ENCODE results near the gene GLT6D1. TPM values are rescaled to one million over a fixed set of nuclear protein-coding genes. Genes with fewer than 3 reads are reported as not detected.

Gene GLT6D1
- total RNA-seq, 1 experiment from 2014 or later = not detected

DNA sequence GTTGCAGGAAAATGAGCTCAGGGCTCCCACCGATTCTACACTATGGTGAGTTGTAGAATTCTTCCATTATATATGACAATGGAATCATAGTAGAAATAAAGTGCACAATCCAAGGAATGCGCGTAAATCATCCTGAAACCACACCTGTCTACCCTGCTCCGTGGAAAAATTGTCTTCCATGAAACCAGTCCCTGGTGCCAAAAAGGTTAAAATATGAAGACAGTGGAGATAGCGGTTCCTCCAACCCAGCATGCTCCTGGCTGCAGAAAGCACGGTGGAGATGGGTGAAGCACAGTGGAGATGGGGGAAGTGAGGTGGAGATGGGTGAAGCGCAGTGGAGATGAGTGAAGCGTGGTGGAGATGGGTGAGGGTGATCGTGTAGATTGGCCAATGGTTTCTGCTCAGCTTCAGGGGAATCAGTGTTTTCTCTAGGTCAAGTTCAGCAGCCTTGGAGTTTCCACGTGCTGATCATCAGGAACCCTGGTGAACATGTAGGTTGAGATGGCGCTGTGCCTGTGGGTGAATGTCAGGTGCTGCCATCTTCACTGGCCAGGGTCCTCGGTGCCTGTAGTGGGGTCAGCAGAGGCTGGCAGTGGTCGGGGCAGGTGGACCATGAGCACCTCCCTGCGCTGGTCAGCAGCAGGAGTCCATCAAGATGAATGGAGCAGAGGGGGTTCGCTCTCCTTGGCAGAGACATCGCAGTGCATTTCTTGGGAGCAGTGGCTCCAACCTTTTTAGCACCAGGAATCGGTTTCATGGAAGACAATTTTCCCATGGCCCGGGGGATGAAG is 57.5 kb downstream of the GLT6D1 start:
- no TSS peak for BruUV-seq (replicated peaks)
- TF ChIP-seq, protein P1, sequence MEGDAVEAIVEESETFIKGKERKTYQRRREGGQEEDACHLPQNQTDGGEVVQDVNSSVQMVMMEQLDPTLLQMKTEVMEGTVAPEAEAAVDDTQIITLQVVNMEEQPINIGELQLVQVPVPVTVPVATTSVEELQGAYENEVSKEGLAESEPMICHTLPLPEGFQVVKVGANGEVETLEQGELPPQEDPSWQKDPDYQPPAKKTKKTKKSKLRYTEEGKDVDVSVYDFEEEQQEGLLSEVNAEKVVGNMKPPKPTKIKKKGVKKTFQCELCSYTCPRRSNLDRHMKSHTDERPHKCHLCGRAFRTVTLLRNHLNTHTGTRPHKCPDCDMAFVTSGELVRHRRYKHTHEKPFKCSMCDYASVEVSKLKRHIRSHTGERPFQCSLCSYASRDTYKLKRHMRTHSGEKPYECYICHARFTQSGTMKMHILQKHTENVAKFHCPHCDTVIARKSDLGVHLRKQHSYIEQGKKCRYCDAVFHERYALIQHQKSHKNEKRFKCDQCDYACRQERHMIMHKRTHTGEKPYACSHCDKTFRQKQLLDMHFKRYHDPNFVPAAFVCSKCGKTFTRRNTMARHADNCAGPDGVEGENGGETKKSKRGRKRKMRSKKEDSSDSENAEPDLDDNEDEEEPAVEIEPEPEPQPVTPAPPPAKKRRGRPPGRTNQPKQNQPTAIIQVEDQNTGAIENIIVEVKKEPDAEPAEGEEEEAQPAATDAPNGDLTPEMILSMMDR (IDR thresholded peaks at IDR 0.05; ENCODE audit: unreplicated experiment) = no peak
- CTCF ChIA-PET = no interaction called here
- H3K27ac Mint-ChIP-seq (ENCODE audit: unreplicated experiment) = no peak overlapping the region
- H3K4me1 Mint-ChIP-seq (ENCODE audit: low read depth, unreplicated experiment) = no peaks in the 10 kb centered on the region
- H3K36me3 Mint-ChIP-seq (ENCODE audit: insufficient read depth, unreplicated experiment) = no peaks in the 10 kb centered on the region
- H3K9me3 Mint-ChIP-seq (ENCODE audit: low read depth, unreplicated experiment) = no peaks in the 10 kb centered on the region
- no peak overlapping the region for H3K4me3 Mint-ChIP-seq (ENCODE audit: low read depth, unreplicated experiment)
- H3K27me3 Mint-ChIP-seq (ENCODE audit: unreplicated experiment) = peaks cover 43% of the 10 kb centered on the region
- DNase-seq = no peak
- intact Hi-C loops (cut with micrococcal nuclease; ENCODE audit: unreplicated experiment) = no loop called here

DNA sequence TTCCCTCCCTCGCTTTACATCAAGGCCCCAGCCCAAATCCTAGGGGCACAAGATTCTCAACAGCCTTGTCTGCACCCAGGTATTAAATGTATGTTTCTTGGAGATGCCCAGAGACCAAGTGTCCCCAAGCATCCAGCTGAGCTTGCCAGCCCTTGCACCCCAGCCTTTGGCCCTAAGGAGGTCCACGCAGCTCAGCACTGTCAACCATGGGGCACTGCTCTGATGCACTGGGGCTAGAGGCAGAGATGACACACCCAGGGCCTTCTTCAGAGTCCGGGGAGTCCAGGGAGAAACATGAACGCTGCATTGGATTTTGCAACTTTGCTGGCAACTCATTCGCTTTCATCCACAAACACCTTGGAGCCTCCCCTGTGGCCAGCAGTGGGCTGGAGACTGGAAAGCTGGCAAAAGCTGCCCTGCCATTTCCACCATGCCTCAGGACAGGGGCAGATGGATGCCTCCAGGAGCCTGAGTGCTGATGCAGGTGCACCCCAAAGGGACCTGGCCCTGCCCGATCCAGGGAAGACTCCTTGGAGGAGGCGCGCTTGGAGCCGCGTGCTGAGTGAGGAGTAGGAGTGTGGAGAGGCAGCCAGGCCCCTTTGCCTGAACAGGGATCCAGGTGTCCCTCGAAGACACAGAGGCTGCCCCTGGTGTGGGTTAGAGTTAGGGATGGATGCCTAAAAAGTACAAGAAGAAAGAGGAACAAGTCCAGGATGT is 58.5 kb downstream of the GLT6D1 start:
- TF ChIP-seq, protein P1 (IDR thresholded peaks at IDR 0.05; ENCODE audit: unreplicated experiment) = no peak
- CTCF ChIA-PET = no interaction called here
- no peak overlapping the region for H3K4me3 Mint-ChIP-seq (ENCODE audit: low read depth, unreplicated experiment)
- BruUV-seq (replicated peaks) = no TSS peak
- no peaks in the 10 kb centered on the region for H3K36me3 Mint-ChIP-seq (ENCODE audit: insufficient read depth, unreplicated experiment)
- no peaks in the 10 kb centered on the region for H3K4me1 Mint-ChIP-seq (ENCODE audit: low read depth, unreplicated experiment)
- no peak overlapping the region for H3K27ac Mint-ChIP-seq (ENCODE audit: unreplicated experiment)
- intact Hi-C loops (cut with micrococcal nuclease; ENCODE audit: unreplicated experiment) = no loop called here
- peaks cover 43% of the 10 kb centered on the region for H3K27me3 Mint-ChIP-seq (ENCODE audit: unreplicated experiment)
- DNase-seq = no peak
- H3K9me3 Mint-ChIP-seq (ENCODE audit: low read depth, unreplicated experiment) = no peaks in the 10 kb centered on the region

DNA sequence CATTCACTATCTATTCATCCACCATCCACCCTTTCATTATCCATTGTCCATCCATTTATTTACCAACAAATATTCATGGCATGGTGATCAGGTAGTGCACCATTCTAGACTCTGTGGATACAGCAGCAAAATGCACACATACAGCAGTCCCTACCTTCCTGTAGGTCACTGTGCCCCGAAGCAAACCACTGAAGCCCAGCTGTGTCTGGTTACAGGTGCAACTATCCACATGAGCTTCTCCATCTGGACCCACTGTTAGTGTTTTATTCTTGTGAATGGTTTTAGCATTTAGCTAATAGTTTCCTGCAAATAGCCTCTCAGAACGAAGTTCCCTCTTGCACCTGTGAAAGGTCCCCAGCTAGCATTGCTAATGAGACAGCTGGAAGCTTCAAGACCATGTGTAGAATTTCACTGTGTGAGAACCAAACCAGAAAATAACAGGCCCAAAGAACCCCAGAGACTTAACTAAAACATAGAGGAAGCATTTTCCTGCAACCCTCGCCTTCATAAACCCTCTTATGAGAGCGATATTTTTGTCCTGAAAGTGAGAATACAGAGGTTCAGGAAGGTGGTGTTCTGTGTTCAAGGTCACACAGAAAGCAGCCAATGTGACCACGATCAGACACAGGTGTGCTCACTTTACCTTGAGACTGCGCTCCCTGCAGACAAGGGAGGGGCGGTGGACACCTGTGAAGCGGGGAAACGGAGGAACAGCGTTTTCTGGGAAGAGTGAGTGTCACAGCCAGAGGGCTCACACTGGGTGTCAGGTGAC is 59.3 kb downstream of the GLT6D1 start:
- no peak for DNase-seq
- Mint-ChIP-seq H3K27ac (ENCODE audit: unreplicated experiment) (no peak overlapping the region), H3K36me3 (ENCODE audit: insufficient read depth, unreplicated experiment) (no peaks in the 10 kb centered on the region), H3K4me1 (ENCODE audit: low read depth, unreplicated experiment) (no peaks in the 10 kb centered on the region), H3K9me3 (ENCODE audit: low read depth, unreplicated experiment) (no peaks in the 10 kb centered on the region), H3K4me3 (ENCODE audit: low read depth, unreplicated experiment) (no peak overlapping the region), H3K27me3 (ENCODE audit: unreplicated experiment) (peaks cover 35% of the 10 kb centered on the region)
- intact Hi-C loops (cut with micrococcal nuclease; ENCODE audit: unreplicated experiment) = no loop called here
- no TSS peak for BruUV-seq (replicated peaks)
- CTCF ChIA-PET = no interaction called here
- TF ChIP-seq, protein P1 (IDR thresholded peaks at IDR 0.05; ENCODE audit: unreplicated experiment) = no peak

DNA sequence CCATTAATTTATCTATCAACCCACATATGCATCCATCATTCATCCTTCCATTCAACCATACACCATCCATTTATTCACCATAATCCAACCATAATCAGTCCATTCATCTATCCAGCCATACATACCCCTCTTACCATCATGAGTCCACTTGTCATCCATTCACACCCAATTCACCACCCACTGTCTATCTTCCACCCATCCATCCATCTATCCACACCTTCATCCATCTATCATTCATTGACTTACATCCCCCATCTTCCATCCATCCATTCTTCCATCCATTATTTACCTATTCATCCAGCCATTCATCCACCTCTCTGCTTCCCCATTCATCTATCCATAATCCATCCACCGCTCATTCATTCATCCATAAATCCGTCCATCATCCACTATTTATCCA is 60.0 kb downstream of the GLT6D1 start:
- intact Hi-C loops (cut with micrococcal nuclease; ENCODE audit: unreplicated experiment) = no loop called here
- Mint-ChIP-seq H3K27ac (ENCODE audit: unreplicated experiment) (no peak overlapping the region), H3K4me3 (ENCODE audit: low read depth, unreplicated experiment) (no peak overlapping the region), H3K4me1 (ENCODE audit: low read depth, unreplicated experiment) (no peaks in the 10 kb centered on the region), H3K9me3 (ENCODE audit: low read depth, unreplicated experiment) (no peaks in the 10 kb centered on the region), H3K36me3 (ENCODE audit: insufficient read depth, unreplicated experiment) (no peaks in the 10 kb centered on the region), H3K27me3 (ENCODE audit: unreplicated experiment) (peaks cover 28% of the 10 kb centered on the region)
- BruUV-seq (replicated peaks) = no TSS peak
- DNase-seq = no peak
- CTCF ChIA-PET = no interaction called here
- TF ChIP-seq, protein P1 (IDR thresholded peaks at IDR 0.05; ENCODE audit: unreplicated experiment) = no peak

Measured in Calu3 (cell line).